Stimulated activated CD8-positive, alpha-beta memory T cell treated with anti-CD3 and anti-CD28 coated beads, Interleukin-4, amount 100 ng/mL, for 1 hour (primary cell): ENCODE measurements around the gene RANBP3.
"Not testable (repeated sequence)": the region's sequence is repeated elsewhere in the genome, so short reads cannot be mapped to it uniquely, and the experiment has no call there.

Source experiments
- DNase-seq, 2 donors: peaks; one replicate each; pipeline ENCODE4 v3.0.0-alpha.2; 2020; ENCODE audit warnings: low read depth in 2 of 2, low spot score in 1 of 2

RANBP3 gene

DNA sequence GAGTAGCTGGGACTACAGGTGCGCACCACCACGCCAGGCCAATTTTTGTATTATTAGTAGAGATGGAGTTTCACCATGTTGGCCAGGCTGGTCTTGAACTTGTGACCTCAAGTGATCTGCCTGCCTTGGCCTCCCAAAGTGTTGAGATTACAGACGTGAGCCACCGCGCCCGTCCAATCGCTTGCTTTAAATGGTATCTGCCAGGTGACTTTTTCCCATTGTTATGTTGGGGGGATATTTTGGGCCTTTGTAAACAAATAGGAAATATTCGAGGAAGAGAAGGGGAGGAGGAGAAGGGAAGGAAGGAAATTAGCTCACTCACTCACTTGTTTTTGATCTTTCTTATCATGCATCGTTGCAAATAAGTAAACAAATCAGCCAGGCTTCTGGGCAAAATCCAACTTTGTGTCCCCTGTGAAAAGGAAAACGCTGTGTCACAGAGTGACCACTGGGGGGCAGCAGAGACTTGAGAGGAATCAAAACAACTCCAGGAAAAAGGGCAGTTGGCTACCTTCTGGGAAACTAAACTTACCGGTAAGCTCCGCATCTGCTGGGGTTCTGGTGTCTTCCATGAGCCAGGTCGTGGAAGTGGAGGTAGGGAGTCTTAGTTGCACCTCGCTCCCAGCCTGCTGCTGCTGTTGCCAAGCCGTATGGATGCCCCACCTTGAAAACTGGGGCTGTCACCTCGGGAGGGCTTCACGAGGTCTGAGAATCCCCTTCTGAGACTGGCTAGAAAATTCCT is 9.3 kb upstream of the RANBP3 start:
- peak; percentile 46 to 63 for DNase-seq

- not testable (repeated sequence) for DNase-seq
Measured at GRCh38 chr19:5985837-5986236, 7.9 kb upstream of the RANBP3 start.

DNA sequence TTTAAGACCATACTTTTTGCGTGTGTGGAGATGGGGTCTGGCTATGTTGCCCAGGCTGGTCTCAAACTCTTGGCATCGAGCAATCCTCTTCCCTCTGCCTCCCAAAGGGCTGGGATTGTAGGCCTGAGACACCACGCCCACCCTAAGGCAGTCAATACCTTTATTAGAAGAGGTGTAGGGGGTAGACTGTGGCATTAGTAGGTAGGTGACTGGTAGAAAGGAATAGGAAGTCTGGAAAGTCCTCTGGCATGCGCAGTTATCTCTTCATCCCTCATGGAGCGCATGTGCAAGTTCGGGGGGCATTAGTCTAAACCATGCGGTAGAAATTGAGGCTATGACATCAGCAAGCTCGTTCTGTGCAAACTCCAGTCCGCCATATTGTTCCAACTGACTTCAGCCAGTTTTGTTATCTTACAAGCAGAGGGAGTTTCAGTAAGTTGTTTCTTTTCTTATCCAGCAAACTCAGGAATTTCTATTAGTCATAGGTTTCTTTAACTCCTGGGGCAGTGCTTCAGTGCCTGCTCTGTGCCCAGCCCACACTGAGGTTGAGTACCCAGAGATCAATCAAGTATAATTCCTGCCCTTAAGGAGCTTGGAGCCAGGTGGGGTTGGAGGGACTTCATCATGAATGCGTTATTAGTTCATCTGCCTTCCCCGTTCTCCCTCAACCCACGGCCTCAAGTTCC is 7.3 kb upstream of the RANBP3 start:
- DNase-seq, result no peak

DNA sequence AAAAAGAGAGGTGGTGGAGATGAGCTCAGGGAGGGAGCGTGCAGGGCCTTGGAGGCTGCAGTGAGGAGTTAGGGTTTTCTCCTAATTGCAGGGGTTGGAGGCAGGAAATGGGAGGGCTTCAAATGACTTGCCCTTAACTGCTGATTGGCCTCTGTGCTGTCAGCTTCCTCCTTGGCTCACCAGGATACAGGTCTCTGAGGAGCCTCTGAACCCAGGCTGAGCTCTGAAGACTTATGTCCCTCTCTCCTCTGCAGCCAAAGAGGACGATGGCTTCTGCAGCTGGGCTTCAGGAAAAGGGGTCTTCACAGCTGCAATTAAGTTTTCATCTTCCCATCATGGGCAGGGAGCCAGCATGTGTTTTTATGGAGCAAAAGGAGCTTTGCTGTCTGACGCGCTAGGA is 6.7 kb upstream of the RANBP3 start:
- no peak for DNase-seq

DNA sequence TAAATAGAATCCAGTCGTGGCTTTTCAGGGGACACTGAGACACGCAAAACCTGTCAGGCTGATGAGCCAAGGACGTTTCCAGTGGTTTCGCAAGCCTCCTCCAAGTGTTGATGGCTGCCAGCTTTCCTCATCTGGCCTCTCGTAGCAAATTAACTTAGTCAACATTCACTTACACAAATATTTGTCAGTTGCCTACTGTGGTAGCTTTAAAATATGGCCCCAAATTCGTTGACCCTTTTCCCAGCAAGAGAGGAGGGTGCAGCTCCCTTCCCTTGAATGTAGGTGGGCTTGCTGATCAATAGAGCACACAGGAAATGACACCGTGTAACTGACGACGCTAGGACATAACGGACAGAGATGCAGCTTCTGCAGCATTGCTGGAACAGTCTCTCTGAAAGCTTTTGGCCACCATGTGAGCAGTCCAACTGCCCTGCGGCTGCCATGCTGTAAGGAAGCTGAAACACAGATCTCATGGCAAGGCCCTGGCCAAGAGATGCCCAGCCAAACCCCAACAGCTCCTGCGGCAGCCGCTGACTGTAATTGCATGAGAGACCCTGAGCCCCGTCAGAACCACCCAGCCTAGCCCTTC is 5.5 kb upstream of the RANBP3 start:
- DNase-seq, result no peak

- no peak for DNase-seq
Measured at GRCh38 chr19:5978606-5979552, 939 bp upstream of the RANBP3 start.

GRCh38 chr19:5977222-5977784 is 637 bp downstream of the RANBP3 start:
- no peak for DNase-seq

- no peak for DNase-seq
Measured at GRCh38 chr19:5976768-5977167, 1.2 kb downstream of the RANBP3 start.

DNA sequence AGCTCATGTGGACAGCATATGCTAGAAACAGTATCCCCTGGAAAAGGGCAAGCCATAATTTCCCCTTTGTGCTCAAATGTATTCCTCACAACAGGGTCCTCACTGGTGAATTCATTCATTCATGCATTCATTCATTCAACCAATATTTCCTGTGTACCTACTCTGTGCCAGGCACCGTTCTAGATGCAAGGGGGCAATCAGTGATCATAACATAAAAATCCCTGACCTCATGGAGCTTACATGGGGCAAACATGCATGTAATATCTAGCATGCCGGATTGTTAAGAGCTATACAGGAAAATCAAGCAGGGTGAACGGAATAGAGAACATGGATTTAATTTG is 2.6 kb downstream of the RANBP3 start:
- no peak for DNase-seq

DNA sequence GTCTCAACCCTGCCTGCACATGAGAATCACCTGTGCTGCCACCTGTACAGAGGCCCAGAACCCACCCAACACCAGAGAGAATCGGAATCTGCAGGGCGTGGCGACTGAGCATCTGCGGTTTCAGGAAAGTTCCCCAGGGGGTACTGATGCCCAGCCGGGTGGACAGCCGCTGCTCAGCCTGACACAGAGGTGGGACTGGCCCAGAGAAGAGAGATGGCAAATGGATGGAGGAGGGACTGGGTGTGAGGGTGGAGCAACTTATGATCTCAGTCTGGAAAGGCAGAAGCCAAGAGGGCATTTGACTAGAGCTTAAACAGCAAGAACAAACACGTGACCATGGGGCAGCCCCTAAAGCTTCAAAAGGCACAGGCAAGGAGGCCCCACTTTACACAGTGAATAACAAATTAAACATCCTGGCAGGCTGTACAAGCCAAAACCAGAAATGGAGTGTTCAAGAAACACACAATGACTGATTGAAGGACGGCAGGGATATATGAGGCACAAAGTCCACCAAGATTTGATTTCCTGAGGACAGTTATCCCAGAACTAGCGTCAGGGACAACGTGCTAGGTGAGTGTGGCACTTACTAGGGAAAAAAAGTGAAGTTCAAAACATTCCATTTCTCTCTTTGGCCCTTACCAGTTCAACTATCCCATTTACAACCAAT is 3.1 kb downstream of the RANBP3 start:
- DNase-seq, result no peak

GRCh38 chr19:5973867-5974635 is 3.9 kb downstream of the RANBP3 start:
- no peak for DNase-seq

- no peak for DNase-seq
Measured at GRCh38 chr19:5973376-5973775, 4.6 kb downstream of the RANBP3 start.

GRCh38 chr19:5972355-5972731 is 5.6 kb downstream of the RANBP3 start:
- no peak for DNase-seq

GRCh38 chr19:5971714-5972354 is 6.1 kb downstream of the RANBP3 start:
- no peak for DNase-seq

GRCh38 chr19:5969476-5969875 is 8.5 kb downstream of the RANBP3 start:
- no peak for DNase-seq

DNA sequence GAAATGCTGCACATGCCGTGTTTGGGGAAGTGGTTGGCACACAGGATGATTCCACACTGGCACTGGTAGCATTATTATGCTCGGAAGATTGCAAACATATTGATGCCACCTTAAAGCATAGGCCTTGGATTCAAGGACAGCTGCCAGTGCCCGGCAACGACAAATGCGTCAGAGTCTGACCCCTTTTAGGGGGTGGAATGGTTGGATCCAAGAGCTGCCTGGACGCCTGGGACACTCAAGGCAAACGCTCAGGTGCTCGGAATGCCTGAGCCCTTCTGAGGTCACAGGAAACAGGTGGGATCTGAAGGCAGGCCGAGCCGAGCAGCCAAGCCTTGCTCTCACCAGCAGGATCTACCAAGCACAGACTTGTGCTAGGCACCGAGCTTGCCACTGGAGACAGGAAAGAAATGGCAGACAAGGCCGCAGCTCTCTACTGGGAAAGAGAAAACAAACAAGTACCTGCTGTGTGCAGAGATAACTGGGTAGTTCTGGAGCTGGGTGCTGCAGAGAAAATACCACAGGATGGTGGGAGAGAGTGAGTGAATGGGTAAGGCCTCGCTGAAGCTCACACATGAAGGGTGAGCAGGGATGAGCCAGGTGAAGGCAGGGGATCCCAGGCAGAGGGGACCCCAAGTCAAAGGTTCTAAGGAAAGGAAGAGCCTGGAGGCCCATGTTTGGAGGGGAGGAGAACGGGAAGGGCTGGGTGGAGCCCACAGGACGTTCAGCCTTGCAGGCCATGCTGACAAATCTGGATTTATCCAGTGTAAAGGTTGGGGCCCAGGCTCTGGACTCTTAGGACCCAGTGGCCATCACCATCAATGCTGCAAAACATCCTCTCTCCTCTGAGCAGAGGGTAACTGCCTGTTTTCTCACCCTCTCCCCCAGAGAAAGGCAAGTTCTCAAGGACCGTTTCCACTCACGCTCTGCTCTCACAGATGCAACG is 9.2 kb downstream of the RANBP3 start:
- DNase-seq, result no peak

DNA sequence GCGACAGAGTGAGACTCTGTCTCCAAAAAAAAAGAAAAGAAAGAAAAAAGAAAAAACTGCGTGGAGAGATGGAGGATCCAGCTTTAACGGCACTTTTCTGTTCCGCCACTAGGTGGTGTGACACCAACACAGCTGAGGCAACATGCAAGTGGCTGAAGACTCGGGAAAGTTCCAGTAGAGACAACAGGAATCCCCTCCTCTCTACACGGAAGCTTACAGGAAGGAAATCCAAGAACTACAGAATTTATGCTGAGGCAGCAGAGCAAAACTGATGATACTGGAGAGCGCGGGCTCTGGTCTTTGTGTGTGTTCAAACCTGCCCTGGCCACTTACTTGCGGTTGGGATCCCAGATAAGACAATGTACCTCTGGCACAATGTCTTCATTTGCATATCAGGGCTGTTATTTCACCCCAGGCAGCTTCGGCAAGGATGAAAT is 9.9 kb downstream of the RANBP3 start:
- peak in 1 of 2 donors; percentile 37 for DNase-seq

- DNase-seq, result no peak
Measured at GRCh38 chr19:5967571-5967970, 10.4 kb downstream of the RANBP3 start.
